Liver (tissue), 3 donors: ENCODE measurements around the gene STT3B.

ENCODE experiments used
- GABPA ChIP-seq, 2 donors: IDR thresholded peaks in 1 of 2; conservative IDR thresholded peaks in 1 of 2; 2 replicates each; pipeline ENCODE4 v1.6.1; 2016; ENCODE audit warnings: antibody characterized with exemption in 2 of 2, mild to moderate bottlenecking in 1 of 2, moderate library complexity in 1 of 2
- HNF4A ChIP-seq, 2 donors: conservative IDR thresholded peaks; 2 replicates each; pipeline ENCODE4 v1.6.1; 2016; ENCODE audit warnings: antibody characterized with exemption in 2 of 2, mild to moderate bottlenecking in 2 of 2
- NR2F2 ChIP-seq: IDR thresholded peaks from 2 replicates; pipeline ENCODE4 v1.6.1; 2016; ENCODE audit warnings: antibody characterized with exemption
- RXRA ChIP-seq, 2 donors: IDR thresholded peaks; 2 replicates each; pipeline ENCODE4 v1.6.1; 2017 to 2018; ENCODE audit warnings: antibody characterized with exemption in 2 of 2, mild to moderate bottlenecking in 1 of 2
- TAF1 ChIP-seq: conservative IDR thresholded peaks from 2 replicates; pipeline ENCODE4 v1.6.1; 2016; ENCODE audit warnings: antibody characterized with exemption, mild to moderate bottlenecking
- YY1 ChIP-seq: IDR thresholded peaks from 2 replicates; pipeline ENCODE4 v1.6.1; 2016; ENCODE audit warnings: antibody characterized with exemption, mild to moderate bottlenecking
- TF ChIP-seq, protein P1 (sequence below): fragments of 150-350 bp; IDR thresholded peaks from 2 replicates; pipeline ENCODE4 v1.5.1; 2017; ENCODE audit warnings: improper control_type of control experiment, low read depth, low read length; ENCODE audit not compliant: missing input control
- TF ChIP-seq, protein P2 (sequence below): IDR thresholded peaks from 2 replicates; pipeline ENCODE4 v1.6.1; 2016; ENCODE audit warnings: antibody characterized with exemption
- TF ChIP-seq, protein P3 (sequence below): IDR thresholded peaks from 2 replicates; pipeline ENCODE4 v1.6.1; 2016; ENCODE audit warnings: antibody characterized with exemption
- donor health status: healthy.
- donor health status: healthy.

DNA sequence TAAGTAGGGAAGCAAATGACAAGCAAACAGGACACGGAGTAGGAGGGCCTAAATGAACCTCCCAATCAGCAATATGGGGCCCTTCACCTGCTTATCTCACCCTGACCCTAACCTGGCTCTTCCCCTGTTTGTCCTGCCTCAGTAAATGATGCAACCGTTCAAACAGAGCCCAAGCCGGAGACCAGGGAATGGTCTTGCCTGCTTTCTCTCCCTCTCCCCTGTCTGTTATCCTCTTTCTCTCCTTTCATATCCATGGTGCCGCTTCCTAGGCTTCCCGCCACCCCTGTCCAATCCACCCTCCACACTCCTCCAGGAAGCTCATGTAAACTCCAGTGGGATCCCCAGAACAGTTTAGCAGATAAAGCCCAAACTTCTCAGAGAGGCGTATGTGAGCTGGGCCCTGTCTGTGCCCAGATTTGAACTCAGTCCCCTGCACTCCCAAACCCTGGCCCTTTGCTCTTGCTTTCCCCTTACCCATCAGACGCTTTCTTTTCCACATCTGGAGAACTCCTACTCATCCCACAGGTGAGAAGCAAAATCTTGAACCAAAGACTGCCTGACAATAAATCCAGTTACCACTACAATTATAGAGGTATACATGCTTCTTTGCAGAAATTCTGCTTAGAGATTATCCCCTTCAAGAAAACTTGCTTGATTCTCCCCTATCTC is 45.7 kb upstream of the STT3B start:
- TF ChIP-seq, protein P1, sequence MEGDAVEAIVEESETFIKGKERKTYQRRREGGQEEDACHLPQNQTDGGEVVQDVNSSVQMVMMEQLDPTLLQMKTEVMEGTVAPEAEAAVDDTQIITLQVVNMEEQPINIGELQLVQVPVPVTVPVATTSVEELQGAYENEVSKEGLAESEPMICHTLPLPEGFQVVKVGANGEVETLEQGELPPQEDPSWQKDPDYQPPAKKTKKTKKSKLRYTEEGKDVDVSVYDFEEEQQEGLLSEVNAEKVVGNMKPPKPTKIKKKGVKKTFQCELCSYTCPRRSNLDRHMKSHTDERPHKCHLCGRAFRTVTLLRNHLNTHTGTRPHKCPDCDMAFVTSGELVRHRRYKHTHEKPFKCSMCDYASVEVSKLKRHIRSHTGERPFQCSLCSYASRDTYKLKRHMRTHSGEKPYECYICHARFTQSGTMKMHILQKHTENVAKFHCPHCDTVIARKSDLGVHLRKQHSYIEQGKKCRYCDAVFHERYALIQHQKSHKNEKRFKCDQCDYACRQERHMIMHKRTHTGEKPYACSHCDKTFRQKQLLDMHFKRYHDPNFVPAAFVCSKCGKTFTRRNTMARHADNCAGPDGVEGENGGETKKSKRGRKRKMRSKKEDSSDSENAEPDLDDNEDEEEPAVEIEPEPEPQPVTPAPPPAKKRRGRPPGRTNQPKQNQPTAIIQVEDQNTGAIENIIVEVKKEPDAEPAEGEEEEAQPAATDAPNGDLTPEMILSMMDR: no peak
- no peak for TF ChIP-seq NR2F2
- TF ChIP-seq HNF4A (conservative IDR thresholded peaks at IDR 0.05): no peak
- TF ChIP-seq, protein P2, sequence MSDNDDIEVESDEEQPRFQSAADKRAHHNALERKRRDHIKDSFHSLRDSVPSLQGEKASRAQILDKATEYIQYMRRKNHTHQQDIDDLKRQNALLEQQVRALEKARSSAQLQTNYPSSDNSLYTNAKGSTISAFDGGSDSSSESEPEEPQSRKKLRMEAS: no peak
- no peak for TF ChIP-seq GABPA (IDR thresholded peaks at IDR 0.05 in 1 of 2, conservative IDR thresholded peaks at IDR 0.05 in 1 of 2)
- TF ChIP-seq YY1: no peak
- no peak for TF ChIP-seq TAF1
- TF ChIP-seq, protein P3, sequence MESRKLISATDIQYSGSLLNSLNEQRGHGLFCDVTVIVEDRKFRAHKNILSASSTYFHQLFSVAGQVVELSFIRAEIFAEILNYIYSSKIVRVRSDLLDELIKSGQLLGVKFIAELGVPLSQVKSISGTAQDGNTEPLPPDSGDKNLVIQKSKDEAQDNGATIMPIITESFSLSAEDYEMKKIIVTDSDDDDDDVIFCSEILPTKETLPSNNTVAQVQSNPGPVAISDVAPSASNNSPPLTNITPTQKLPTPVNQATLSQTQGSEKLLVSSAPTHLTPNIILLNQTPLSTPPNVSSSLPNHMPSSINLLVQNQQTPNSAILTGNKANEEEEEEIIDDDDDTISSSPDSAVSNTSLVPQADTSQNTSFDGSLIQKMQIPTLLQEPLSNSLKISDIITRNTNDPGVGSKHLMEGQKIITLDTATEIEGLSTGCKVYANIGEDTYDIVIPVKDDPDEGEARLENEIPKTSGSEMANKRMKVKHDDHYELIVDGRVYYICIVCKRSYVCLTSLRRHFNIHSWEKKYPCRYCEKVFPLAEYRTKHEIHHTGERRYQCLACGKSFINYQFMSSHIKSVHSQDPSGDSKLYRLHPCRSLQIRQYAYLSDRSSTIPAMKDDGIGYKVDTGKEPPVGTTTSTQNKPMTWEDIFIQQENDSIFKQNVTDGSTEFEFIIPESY: no peak
- peak in 1 of 2 donors; percentile 24 for TF ChIP-seq RXRA (IDR thresholded peaks at IDR 0.05)
